Central memory CD4-positive, alpha-beta T cell (primary cell): ENCODE results near the gene KRT25.
"Not testable (repeated sequence)": the region's sequence is repeated elsewhere in the genome, so short reads cannot be mapped to it uniquely, and the experiment has no call there.

Experiments
- DNase-seq: peaks from one replicate; pipeline ENCODE4 v3.0.0; 2022

The KRT25 gene

DNA sequence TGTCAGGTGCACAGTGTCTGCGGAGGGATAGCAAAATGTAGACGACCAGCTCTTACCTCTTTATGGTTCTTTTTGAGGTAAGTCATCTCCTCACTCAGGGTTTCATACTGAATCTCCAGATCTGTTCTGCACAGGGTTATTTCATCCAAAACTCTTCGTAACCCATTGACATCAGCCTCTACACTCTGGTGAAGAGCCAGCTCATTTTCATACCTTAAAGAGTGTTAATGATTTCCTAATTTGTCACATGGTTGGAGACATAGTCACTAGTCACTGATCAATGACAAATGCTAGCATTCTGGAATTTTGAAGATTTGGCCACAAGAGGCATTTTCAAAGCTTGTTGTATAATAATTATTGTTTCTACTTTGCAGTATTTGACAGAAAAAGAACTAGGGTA, 1.3 kb downstream of the KRT25 start:
- no peak for DNase-seq

DNA sequence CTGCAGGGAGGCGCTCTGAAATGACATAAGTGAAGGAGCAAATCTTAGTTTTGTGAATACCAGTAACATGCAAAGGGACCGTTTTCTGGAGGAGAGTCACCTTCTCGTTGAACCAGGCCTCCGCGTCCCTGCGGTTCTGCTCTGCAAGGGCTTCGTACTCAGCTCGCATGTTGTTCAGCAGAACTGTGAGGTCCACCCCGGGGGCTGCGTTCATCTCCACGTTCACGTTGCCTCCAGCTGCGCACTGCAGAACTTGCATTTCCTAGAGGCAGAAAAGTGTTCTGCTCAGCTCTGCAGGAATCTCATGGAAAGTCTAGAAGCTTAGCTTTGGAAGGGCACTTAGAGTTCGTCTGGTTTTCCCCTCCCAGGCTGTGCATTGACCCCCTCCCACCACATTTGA, 4.1 kb downstream of the KRT25 start:
- no peak for DNase-seq

DNA sequence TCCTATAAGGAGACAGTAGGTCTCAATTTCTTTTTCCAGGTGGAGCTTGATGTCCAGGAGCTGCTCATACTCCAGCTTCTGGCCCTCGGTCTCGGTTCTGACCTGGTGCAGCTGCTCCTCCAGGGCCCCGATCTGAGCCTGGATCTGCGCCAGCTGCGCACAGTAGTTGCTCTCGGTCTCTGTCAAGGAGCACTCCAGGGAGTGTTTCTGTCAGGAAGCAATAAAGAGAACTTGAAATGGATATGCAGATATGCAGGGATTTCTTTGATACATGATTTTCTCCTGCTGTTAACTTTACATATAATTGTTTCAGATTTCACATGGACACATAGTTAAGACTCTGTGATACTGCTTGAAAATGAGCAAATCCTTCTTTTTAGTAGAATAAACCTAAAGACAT, 4.7 kb downstream of the KRT25 start:
- DNase-seq = no peak

DNA sequence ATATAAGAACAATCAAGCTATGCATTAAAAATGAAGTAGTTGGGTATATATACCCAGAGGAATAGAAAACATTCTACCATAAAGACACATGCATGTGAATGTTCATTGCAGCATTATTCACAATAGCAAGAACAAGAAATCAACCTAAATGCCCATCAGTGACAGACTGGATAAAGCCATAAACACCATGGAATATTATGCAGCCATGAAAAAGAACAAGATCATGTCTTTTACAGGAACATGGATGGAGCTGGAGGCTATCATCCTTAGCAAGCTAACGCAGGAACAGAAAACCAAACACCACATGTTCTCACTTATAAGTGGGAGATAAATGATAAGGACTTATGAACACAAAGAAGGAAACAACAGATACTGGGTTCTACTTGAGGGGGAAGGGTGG, 6.5 kb downstream of the KRT25 start:
- not testable (repeated sequence) for DNase-seq

DNA sequence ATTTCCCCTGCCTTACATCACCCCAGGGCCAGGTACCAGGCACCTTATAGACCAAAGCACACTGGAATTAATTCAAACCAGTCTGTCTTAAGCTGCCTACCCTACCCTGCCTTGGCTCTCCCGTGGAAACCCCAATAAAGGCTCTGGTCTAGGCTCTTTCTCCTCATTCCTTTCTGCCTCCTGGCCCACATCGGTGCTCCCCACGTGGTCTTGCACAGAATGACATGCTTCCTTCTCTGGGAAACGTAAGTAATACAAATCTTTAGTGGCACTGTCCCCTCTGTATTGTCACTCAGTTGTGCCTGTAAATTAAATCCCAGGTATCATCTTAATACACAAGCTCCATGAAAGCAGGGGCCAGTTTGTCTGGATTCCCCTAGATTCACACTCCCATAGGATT, 16.6 kb downstream of the KRT25 start:
- DNase-seq = no peak

DNA sequence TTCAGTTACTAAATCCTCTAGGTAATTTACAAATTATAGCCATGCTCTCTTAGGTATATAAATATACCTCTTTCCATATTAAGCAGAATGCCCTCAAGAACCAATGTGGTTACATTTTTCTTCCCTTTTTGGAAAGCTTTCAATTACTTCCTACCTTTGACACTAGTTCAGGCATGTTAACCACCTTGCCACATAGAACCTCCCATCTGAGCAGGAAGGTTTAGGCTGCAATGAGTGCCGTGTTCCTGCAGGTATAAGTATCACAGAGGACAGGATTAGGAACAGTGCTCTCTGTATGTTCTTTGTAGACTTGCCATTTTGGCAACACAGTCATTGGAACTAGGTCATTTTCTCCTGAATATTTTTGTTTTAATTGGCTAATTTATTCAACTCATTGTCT, 20.1 kb downstream of the KRT25 start:
- no peak for DNase-seq

DNA sequence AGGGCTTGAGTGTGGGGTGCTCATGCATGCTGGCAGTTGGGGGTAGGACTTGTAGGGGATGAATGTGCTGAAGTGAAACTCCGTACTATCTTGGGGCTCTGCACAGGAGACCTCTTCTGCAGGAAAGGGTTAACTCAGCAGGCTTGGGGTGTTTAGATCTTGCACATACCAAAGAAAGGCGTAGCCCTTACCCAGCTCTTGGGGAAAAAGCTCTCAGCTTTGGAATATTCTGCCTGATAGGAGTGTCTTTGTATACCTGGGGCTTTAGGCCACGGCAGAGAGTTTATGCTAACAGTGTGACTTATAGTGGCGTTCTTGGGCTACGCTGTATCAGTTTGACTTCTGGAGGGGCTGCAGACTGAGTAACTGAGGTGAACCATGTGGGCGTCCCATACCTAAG, 21.1 kb downstream of the KRT25 start:
- DNase-seq = no peak

DNA sequence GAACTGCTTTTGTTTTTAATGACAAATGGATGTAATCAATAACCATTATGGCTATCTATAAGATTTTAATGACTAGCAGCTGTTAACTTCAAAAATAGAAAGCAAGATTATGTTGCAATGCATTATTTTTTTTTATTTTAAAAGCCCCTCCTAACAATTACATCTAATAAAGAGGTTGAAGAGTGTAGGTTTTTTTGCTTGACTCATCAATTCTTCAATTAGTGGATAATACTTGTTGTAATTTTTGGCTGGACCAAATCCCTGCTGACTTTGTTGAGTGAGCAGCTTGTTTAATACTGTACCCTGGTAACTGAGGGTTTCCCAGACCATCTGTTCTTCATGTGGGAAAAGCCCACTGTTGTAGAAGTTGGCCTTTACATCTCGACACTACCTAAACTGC, 24.2 kb downstream of the KRT25 start:
- no peak for DNase-seq

DNA sequence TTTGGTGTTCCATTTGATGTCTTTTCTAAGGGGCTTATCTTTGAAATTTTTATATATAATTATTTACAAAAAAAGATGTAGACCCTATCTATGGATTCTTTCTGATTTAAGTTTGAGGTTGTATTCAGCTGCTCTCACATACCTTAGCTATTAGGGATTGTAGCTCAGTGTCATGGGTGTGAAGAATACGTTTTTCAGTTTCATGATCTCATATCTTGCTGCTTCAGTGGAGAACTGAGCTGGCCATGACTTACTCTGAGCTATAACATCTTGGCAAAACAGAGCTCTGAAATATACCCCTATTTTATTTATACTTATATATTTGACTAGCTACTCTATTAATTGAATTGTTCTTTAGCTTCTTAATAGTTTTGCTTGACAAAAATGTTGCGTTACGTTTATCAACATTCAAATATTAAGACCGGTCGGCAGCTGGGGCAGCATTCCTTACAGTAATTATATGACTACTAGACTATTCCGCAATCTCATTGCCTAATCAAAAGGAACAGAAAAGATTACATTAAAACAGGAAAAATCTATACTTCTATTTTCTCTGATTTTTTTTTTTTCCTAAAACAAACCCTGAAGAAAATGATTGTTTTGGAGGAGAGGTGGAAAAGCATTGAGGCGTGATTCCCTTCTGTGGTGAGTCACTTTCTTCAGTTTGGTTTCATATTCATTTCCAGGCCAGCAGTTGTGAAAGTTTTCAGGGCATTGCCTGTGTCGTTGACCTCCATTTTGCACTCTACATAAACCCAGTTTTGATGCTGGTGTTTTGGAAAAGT, 27.5 kb downstream of the KRT25 start:
- no peak for DNase-seq

DNA sequence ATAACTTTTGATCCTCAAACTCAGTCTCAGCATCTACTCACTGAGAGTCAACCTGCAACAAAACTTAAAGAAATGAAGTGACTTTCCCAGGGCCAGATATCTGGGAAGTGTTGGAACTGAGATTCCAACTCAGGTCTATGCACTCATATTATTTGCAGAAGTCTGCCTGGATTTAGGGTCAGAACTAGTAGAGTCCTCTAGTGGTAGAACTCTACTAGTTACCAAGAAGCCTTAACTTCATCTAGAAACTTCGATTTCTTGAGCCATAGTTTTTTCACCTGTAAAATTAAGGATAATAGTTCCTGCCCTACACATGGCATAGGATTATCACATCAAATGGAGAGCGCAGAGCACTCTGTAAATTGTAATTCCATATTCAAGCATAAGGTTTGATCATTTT, 28.2 kb downstream of the KRT25 start:
- DNase-seq = no peak

DNA sequence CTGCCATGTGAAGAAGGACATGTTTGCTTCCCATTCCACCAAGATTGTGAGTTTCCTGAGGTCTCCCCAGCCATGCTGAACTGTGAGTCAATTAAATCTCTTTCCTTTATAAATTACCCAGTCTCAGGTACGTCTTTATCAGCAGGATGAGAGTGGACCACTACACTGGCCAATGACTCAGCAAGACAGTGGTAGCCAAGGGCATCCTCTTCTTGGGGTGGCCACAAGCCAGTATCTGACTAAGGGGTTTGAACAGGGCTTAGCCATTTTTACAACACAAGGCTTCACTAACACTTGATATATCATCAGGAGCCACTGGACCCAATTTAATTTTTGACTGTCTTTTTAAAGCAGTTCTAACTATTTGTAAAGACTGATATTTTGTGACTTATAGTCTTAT, 30.5 kb downstream of the KRT25 start:
- DNase-seq = no peak

DNA sequence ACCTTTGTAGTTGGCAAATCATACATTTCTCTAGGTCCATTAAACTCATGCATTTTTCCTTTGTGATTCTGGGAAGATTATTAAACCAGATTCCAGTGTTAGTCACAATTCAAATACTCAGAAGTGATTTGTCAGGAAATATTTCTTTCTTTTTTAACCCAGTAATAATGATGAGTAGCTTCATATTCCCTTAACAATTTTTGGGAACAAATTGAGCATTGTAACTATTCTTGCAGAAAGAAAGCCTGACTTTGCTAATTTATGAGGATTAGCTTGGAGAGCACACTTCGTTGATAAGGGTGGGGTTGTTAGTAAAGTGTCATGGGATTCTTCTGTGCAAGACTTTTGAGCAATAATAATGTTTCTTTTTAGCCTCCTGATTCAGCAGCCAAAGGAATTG, 32.9 kb downstream of the KRT25 start:
- no peak for DNase-seq

DNA sequence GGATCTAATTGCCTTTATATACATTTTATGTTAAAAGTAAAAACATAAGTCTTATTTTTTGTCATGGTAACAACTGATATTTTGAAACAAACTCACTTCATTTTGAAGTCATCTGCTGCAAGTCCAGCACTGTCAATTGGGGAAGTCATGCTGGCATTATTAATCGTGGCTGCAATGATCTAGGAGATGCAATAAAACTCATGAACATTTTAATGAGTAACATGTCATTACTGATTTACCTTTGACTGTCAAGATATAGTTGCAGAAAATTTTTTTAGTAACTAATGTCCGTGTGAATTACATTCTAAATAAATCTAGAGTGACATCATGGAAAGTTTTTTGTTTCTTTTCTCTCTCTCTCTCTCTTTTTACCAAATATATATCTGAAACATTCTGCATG, 34.2 kb downstream of the KRT25 start:
- DNase-seq = no peak

DNA sequence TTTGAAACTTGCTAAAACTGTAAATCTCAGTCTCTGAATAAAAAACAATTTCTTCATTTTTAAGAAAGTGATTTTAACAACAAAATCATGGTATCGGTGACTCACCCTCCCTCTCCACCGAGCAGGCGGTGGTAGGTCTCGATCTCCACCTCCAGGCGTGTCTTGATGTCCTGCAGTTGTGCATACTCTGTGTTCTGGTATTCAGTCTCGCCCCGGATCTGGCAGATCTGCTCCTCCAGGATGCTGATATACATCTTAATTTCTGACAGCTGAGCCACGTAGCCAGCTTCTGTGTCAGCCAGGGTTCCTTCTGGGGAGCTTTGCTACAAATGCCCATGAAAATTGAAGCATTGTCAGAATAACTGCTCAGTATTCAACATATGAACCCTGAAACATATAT, 36.2 kb downstream of the KRT25 start:
- no peak for DNase-seq

DNA sequence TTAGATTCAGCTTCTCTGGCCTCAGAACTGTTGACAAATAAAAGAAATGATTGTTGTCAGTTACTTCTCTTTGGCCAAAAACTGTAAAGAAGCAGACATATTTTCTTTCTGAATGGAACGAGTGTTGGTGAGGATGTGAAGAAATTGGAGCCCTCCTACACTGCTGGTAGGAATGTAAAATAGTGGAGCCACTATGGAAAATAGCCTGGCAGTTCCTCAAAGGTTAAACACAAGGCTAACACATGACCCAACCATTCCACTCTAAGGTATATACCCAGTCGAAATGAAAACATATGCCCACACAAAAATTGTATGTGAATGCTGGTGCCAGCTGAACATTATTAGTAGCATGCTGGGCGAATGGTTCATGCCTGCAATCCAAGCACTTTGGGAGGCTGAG, 37.4 kb downstream of the KRT25 start:
- DNase-seq = no peak

DNA sequence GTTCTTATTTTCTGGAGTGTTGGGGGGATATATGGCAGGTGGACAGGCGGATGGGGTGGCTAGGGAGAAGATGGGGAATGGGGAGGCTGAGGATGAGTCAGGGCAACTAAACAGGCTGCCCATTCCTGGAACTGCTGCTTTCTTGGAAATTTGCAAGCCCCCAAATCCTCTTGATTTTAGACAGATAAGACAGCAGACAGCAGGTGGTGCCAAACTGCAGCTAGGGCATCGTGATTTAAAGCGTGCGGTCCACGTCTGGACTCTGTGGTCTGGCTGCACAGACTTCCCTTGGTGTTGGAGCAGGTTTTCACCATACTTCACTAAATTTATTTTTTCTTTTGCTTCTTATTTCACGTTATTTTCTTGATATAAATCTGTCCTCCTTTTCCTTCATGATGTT, 40.7 kb downstream of the KRT25 start:
- no peak for DNase-seq

DNA sequence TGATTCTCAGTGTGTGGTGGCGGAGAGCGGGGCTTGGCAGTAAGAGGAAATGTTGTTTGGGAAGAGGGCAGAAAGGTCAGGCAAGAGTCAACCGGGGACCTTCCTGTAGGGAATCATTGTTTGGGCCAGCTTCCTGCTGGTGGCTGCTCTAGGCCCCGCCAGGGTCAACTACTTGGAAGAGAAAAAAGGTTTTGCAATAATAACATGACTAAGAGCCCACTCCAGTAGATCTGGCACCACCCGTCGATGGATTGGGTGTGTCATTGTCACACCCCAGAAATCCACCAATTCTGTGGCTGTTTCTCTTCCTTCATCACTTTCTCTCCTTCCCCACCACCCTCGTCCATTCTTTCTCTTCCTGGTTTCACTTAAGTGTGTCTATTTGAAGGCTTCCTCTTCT, 47.4 kb downstream of the KRT25 start:
- no peak for DNase-seq

DNA sequence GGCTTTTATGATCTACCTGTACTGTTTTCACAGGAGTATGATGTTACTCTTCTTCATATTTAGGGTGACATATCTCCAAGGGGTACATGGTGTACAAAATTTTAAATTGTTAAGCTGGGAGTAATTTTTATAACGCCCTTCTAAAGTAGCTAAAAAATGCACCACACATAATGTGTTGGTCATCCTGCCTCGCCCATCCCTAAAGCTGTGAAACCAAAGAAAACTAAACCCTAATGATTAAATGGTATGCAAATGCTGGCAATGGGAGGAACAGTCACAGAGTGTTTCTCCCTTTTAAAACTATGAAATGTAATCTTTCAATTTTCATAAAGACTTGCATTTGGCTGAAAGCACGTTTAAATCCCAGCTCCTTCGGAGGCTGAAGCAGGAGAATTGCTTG, 49.5 kb downstream of the KRT25 start:
- DNase-seq = no peak

DNA sequence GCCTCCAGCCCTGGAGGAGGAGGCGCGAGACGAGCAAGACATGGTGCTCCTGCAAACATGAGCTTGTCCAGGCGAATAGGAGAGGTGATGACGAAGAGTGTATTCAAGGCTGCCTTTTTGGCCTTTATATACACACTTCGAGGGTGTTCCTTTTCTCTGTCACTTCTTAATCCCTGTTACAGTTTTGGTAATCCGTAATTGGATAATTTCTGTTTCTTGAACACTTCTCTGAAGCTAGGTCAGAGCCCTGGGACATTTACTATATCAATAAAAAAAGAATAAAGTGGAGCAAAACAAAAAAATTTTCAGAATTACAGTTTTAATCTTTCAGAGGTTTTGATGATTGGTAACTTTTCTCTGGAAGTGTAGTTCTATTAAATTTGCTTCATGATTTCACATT, 51.5 kb downstream of the KRT25 start, which contains the start of gene KRT24:
TSS of gene KRT24 (minus strand) at position 101 of the 400 bp plus-strand sequence. CDS start at position 42, 59 bp downstream.
- DNase-seq = no peak

DNA sequence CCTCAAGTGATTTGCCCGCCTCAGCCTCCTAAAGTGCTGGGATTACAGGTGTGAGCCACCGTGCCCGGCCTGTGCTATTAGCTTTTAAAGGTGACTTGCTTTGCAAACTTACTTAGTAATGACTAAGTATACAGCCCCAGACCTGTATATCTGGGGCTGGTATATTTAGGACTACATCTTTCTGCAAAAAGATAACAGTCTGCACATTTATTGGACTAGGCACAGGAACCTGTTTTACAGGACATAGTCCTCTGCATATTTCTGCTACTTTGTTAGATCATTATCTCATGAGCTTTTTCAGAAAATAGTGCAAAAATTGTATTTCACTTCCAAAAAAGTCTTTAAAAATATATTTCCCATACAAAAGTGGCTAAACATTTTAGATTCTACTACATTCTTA, 52.9 kb downstream of the KRT25 start:
- no peak for DNase-seq

DNA sequence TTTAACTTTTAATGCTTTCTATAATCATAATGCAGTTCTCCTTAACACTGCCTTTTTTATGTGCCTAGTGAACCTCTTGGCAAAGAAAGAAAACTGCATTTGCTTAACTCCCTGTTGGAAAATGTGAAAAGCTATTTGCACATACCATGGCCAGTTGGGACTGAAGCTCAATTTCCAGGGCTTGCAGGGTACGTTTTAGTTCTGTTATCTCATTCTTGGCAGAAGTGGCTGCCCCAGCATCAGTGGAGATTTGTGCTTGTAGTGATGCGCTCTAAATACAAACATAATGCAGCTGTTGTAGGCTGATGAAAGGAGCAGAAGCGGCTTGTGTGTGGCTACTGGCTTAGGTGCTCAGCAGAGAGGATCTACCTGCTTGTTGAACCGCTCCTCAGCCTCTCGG, 55.3 kb downstream of the KRT25 start:
- no peak for DNase-seq

DNA sequence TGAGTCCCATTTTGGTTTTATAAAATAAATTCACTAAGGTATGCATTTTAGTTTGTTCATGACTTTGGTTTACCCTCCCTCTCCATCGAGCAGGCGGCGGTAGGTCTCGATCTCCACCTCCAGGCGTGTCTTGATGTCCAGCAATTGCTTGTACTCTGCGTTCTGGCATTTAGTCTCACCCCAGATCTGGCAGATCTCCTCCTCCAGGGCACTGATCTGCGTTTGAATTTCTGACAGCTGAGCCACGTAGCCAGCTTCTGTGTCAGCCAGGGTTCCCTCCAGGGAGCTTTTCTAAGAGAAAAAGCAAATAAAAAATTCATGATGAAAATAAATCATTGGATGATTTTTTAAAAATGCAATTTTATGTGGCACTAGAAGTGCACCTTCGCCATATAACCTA, 55.8 kb downstream of the KRT25 start:
- DNase-seq = no peak
